GM18861 (cell line): ENCODE results near the gene ALCAM.

Experiments used
- ATAC-seq: cut with Tn5 transposase; IDR thresholded peaks from one replicate; pipeline ENCODE4 v1.9.1; 2021; ENCODE audit not compliant: unreplicated experiment

The ALCAM gene

GRCh38 chr3:105470851-105471250, 104.1 kb downstream of the ALCAM start:
- no peak for ATAC-seq

GRCh38 chr3:105473521-105474223, 107.0 kb downstream of the ALCAM start:
- ATAC-seq: peak; percentile 72

GRCh38 chr3:105480768-105481167, 114.1 kb downstream of the ALCAM start:
- no peak for ATAC-seq

DNA sequence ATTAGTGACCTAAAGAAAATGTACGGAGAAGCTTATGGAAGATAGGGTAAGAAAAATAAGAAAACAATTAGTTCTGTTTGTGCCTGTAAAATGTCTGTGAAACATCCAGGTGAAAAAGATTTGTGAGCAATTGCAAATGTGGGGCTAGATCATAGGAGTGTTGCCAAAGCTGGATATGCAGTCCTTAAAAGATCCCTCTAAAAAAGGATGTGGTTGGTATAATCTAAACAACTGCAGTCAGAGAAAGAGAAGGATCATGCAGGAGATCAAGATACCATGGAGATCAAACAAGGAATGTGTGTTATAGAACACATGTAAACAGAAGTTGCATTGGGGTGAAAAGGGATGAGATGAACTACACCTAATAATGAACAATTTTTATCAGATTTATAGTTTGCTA, 116.8 kb downstream of the ALCAM start:
- ATAC-seq: no peak

GRCh38 chr3:105490045-105490444, 123.3 kb downstream of the ALCAM start:
- ATAC-seq: no peak

DNA sequence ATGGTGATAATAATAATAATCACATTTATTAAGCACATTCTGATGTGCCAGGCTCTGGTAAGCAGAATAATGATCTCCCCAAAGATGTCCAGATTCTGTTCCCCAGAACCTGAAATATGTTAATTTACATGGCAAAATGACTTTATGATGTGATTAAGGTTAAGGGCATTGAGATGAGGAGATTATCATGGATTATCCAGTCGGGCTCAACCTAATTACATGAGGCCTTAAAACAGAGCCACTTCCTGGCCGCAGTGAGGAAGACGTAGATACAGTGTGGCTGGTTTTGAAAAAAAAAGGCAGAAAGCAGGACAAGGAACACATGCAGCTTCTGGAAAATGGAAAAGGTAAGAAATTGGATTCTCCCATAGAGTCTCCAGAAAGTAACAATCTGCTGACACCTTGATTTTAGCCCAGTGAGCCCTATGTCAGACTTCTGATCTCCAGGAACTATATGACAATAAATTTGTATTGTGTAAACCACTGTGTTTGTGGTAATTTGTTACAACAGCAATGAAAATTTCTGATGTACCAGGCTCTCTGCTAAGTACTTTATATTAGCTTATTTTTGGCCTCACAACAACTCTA, 126.7 kb downstream of the ALCAM start:
- no peak for ATAC-seq

DNA sequence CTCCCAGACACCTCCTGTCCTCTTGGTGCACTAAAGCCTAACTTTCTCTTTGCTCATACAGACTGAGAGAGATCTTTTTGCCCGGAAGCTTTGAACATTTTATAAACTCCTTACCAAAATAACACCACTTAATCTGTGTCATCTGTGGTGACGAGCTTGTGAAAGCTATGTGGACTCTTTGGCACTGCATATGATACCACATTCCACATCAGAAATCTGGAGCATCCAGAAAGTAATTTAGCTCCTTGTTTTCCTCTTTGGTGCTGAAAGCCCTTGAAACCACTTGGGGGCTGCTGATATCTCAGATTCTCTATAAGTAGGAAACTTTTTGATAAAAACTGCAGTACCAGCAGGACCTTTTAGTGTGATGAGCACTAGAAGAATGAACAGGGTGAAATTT, 128.3 kb downstream of the ALCAM start:
- no peak for ATAC-seq

DNA sequence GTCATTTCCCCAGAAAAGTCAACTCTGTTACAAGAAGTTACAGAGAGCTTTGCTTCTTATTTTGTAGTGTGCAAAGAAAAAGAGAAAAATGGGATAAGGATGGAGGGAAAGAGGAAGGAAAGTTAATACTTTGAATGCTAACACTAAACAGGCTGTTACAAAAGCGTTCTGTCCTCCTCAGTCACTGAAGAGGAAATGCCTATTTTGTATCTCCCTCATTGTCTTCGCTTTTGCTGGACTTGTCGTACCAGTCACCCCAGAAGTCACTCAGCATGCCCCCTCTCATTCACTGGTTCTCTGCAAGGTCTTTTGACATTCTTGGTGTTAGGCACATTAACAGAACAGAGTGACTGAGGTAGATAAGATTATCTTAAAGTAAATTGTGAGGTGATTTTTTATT, 129.6 kb downstream of the ALCAM start:
- ATAC-seq: no peak

- ATAC-seq: no peak
Measured at GRCh38 chr3:105497386-105497785, 130.7 kb downstream of the ALCAM start.

DNA sequence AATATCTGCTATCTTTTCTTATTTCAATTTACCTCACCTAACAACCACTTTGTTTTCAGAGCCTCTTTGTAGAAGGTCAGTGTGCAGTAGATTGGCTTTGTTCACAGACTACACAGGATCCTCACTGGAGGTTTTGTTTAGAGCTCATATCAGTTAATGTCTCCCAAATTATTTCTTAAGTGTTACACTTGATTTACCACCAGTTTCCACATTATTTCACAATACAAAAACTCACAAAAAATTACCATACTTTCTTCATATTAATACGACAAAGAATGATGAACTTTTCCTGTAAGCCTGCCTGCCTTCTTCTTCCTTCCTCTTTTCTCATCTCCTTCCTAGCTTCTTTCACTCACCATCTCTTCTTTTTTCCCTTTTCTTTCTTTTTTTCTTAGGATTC, 133.3 kb downstream of the ALCAM start:
- no peak for ATAC-seq

DNA sequence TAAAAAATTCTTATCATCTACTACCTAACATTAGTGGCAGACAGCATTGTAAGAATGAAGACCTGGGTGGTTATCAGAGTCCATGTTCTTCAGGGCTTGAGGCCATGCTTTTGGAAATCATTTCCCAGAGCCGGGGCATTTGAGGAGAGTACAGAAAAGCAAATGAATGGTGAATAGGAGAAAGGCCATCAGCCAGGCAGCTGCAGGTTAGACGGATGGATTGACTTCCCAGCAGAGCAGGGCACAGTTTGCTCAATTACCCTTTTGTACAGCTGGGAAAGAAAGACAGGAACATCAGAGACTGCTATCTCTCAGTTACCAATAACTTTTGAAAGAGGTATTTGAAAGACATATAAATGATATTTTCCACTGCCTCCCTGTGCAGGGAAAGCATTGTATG, 135.6 kb downstream of the ALCAM start:
- no peak for ATAC-seq

- no peak for ATAC-seq
Measured at GRCh38 chr3:105503191-105503593, 136.5 kb downstream of the ALCAM start.

- no peak for ATAC-seq
Measured at GRCh38 chr3:105504440-105504951, 137.8 kb downstream of the ALCAM start.

- ATAC-seq: no peak
Measured at GRCh38 chr3:105505170-105505569, 138.5 kb downstream of the ALCAM start.

DNA sequence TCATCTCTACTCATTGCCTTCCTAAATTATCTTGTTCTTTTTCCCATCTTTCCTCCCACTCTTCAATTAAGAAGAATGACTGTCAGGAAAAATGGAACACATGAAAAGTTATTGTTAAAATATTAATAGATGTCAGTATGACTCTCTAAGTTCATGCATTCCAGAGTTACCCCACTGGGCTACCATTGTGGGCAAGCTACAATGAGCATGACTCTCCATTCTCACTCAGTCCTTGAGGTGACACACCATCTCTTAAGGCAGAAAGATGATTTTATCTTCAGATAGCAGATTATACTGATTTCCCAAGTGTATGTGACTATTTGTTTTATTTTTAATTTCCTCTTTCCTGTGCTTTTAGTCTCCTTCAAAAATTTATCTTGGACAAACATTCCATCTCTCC, 144.3 kb downstream of the ALCAM start:
- ATAC-seq: no peak

GRCh38 chr3:105512061-105512460, 145.4 kb downstream of the ALCAM start:
- ATAC-seq: no peak

DNA sequence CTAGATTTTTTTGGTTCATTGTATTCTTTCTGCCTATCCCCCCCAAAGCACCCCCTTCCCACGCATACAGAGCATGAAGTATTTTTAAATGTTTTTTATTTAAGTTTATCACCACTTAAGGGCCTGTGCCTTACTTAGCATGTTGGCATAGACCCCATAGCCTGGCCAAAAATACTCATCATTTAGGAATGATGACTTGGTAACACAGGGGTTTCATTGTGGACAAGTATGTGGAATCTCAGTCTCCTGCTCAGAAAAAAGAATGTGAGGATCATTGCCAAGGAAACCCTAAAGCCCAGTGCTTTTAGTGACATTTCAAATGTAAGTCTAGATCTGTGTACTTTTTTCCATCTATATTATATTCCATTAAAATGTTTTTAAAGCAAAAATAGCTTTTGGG, 146.3 kb downstream of the ALCAM start:
- ATAC-seq: no peak

DNA sequence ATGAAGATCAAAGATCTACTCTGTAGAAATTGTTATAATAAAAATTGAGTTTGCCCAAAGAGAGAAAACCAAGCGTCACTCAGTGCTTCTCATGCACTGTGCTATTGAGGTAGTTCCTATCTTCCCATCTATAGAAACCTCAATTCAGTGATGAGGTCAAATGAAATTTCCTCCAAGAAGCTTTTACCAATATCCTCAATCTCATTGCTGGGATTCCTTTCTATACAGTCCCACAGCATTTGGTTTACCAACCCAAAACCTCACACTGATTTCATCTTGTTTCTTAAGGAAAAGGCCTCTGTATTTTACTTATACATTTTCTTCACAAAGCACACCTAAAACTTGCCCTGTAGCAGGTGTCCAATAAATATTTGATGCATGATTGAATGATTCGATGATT, 147.2 kb downstream of the ALCAM start:
- ATAC-seq: no peak

- no peak for ATAC-seq
Measured at GRCh38 chr3:105515372-105515771, 148.7 kb downstream of the ALCAM start.

- ATAC-seq: no peak
Measured at GRCh38 chr3:105516972-105517371, 150.3 kb downstream of the ALCAM start.

DNA sequence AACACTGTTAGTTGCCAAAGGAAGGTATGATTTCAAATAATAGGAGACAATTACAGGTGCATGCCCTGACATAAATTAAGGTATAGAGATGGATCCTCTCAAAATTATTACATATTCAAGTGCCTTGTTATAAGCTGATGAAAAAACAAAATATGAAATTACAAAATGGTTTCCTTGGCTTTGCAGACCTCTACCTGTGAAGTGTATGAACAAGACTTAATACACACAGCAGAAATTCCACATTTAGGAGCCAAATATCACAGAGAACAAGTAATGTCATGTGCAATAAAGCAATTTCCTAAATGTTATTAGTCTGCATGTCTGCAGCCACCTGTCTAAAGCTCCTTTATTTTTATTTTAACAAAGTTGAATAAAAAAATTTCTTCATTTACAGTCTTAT, 151.5 kb downstream of the ALCAM start:
- no peak for ATAC-seq

DNA sequence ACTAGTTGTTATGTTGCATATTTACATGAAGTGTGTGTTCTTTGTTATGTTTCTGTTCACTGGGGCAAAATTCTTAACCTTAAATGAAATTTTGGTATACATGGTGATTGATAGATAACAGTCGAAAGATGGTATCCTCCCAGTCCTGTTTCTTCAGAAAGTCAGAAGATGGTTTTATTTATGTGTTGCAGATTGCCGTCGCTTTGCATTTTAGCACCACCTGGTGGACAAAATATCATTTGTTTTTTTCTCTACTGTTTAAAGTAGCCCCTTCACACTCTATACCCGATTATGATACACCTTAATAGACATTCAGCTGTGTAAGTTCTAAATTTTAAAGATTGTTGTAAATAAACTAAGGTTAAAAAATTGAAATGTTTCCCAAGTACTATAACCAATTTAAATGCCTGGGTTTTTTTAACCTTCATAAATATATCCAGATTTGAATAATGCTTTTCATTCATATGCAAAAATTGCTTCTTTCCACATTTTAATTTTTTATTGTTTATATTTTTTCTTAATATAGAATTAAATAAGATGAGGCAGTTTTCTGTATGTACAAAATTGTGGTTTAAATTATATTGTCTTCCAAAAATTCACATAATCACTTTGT, 152.2 kb downstream of the ALCAM start:
- ATAC-seq: peak; percentile 83
